Right lobe of liver (tissue), 4 donors: ENCODE results near the gene COL23A1.

Source experiments
- CTCF ChIP-seq, 4 donors: fragments of 200-600 bp in 3 of 4; fragments of 450-650 bp in 1 of 4; IDR thresholded peaks; one replicate each; pipeline versions ENCODE4 v1.5.1 to v1.8.0; 2016 to 2022; ENCODE audit warnings: antibody characterized with exemption in 4 of 4, mild to moderate bottlenecking in 2 of 4
- POLR2A ChIP-seq: fragments of 450-650 bp; IDR thresholded peaks from one replicate; pipeline ENCODE4 v1.6.1; 2017; ENCODE audit warnings: antibody characterized with exemption, mild to moderate bottlenecking
- donor health status: DM: no; HTN: no; CAD: no.
- donor health status: DM: no; HTN: no; CAD: no.
- donor health status: DM: no; HTN: yes; CAD: no.

DNA sequence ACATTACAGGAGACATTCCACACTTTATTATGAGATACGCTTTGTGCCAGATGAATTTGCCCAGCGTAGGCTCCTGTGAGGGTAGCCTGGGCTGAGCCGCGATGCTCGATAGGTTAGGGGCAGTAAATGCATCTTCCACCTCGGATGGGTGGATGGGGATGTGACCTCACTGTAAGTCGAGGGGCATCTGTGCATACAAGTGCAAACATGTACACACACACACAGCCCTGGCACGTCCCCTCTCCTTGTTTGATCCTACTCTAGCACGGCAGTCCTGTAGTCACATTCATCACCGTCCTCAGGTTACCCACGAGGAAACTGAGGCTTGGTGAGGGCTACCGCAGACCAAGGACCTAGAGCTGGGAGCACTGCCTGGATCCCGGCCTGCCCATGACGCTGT, 166.8 kb downstream of the COL23A1 start:
- TF ChIP-seq CTCF (IDR thresholded peaks at IDR 0.05) (no peak), POLR2A (no peak)
